ENCODE data around the gene PRODH. TPM values are rescaled to one million over a fixed set of nuclear protein-coding genes. Genes with fewer than 3 reads are reported as not detected.
A peak's percentile ranks its signal among the peaks of the same experiment; 100 is the strongest.
"Not testable (repeated sequence)": the region's sequence is repeated elsewhere in the genome, so short reads cannot be mapped to it uniquely, and the experiment has no call there.

Gene PRODH
- total RNA-seq, 6 experiments from 2014 or later = 0.86 to 31.0 (median 3.8) TPM

DNA sequence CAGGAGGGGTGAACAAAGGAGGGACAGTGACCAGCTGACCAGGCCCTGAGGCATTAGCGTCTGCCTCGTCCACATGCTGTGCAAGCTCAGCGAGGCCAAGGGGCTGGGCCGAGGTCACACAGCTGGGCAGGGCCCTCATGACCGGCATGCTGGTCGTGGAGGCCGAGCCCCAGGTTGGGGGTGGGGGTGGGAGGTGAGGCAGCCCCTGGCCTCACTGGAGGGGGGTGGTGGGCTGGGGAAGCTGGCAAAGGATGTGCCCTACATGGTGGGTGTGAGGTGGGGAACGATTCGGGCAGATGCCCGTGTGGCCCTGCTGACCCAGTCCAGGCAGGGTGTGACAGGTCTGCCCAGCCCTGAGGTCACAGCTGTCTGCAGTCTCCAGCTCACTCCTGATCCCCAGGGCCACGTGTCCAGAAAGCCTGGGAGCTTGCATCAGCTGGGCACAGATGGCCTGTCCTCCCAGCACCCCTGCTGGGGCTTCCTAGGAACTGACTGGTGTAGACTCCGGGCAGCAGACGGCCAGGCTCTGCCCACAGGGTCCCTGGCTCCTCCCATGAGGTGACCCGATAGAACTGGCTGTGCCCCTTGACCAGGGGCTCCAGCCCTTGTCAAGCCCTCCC lies 31.4 kb upstream of the PRODH start:
- H3K36me3 ChIP-seq; H3K27ac ChIP-seq; H3K4me3 ChIP-seq; H3K9me3 ChIP-seq; H3K4me1 ChIP-seq; H3K27me3 ChIP-seq; intact Hi-C loops (cut with DNase I): not testable (repeated sequence)
- ATAC-seq (peak; percentile 73 to 89 (median 78)), DNase-seq (peak; percentile 66 to 69 (median 66))
- TF ChIP-seq CTCF (IDR thresholded peaks at IDR 0.05) = peak in 2 of 4 donors; percentile 6 to 37
- 73% methylated on average over 2 of the region's 14 CpGs for WGBS (ENCODE audit: insufficient coverage, low coverage, low lambda C conversion rate, missing lambda C conversion rate)

- Histone ChIP-seq H3K27me3 (no peaks in the 10 kb centered on the region), H3K27ac (no peak overlapping the region), H3K4me3 (no peak overlapping the region), H3K4me1 (no peaks in the 10 kb centered on the region), H3K9me3 (no peaks in the 10 kb centered on the region), H3K36me3 (no peaks in the 10 kb centered on the region)
- WGBS (ENCODE audit: insufficient coverage, low coverage, low lambda C conversion rate, missing lambda C conversion rate) = 60% methylated on average over 1 of the region's 7 CpGs
- no peak for ATAC-seq
- TF ChIP-seq POLR2A (IDR thresholded peaks at IDR 0.05) (no peak), CTCF (IDR thresholded peaks at IDR 0.05) (no peak)
- intact Hi-C loops (cut with DNase I) = no loop called here
- DNase-seq = peak; percentile 22 to 44 (median 41)
Observed at GRCh38 chr22:18966748-18967147, 30.7 kb upstream of the PRODH start.

- no peak for TF ChIP-seq POLR2A (IDR thresholded peaks at IDR 0.05)
- WGBS (ENCODE audit: insufficient coverage, low coverage, low lambda C conversion rate, missing lambda C conversion rate) = 65% methylated on average over 2 of the region's 14 CpGs
- no peaks in the 10 kb centered on the region for H3K36me3 ChIP-seq
- intact Hi-C loops (cut with DNase I) = no loop called here
- H3K9me3 ChIP-seq = no peaks in the 10 kb centered on the region
- no peaks in the 10 kb centered on the region for H3K27me3 ChIP-seq
- ATAC-seq = no peak
- no peak overlapping the region for H3K4me3 ChIP-seq
- no peaks in the 10 kb centered on the region for H3K4me1 ChIP-seq
- no peak overlapping the region for H3K27ac ChIP-seq
- DNase-seq = peak; percentile 10 to 43 (median 27)
Observed at GRCh38 chr22:18965526-18966421, 29.7 kb upstream of the PRODH start.

- intact Hi-C loops (cut with DNase I); H3K27me3 ChIP-seq; H3K9me3 ChIP-seq; H3K4me1 ChIP-seq; H3K4me3 ChIP-seq; ATAC-seq; H3K27ac ChIP-seq; H3K36me3 ChIP-seq: not testable (repeated sequence)
- peak; percentile 7 to 31 (median 22) for DNase-seq
- 80% methylated on average over 4 of the region's 19 CpGs for WGBS (ENCODE audit: insufficient coverage, low coverage, low lambda C conversion rate, missing lambda C conversion rate)
Observed at GRCh38 chr22:18964501-18965265, 28.6 kb upstream of the PRODH start.

DNA sequence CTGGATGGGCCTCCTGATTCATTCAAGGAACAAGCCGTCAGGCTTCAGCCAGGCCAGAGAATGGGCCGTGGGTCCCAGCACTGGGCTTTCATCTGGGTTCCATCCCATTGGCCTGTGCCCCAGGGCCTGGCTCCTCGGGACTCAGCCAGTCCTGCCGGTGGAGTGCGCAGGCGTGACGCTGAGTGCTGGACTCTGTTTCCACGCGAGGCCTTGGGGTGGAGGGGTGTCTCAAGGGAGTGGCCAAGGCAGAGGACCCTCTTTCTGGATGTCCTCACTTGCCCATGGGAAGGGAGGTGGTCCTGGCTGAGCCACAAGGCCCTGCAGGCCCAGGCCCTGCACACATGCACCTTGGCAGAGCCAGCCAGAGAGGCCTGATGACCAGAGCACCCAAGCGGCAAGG lies 28.0 kb upstream of the PRODH start:
- 90% methylated on average over 2 of the region's 10 CpGs for WGBS (ENCODE audit: insufficient coverage, low coverage, low lambda C conversion rate, missing lambda C conversion rate)
- ATAC-seq, H3K36me3 ChIP-seq: not testable (repeated sequence)

More for the DNA sequence above, 28.0 kb upstream of the PRODH start:
- H3K27ac ChIP-seq; H3K4me1 ChIP-seq; H3K4me3 ChIP-seq; H3K9me3 ChIP-seq; intact Hi-C loops (cut with DNase I); H3K27me3 ChIP-seq: not testable (repeated sequence)
- peak; percentile 14 to 39 (median 27) for DNase-seq
